Islet of Langerhans (tissue), 1 donor: ENCODE results near the gene LITAFD.
"Not testable (repeated sequence)": the region's sequence is repeated elsewhere in the genome, so short reads cannot be mapped to it uniquely, and the experiment has no call there.

Experiments used
- FAIRE-seq: peaks from one replicate; lab custom pipeline; 2011; peaks lifted over from hg19 to GRCh38; lab: Jason Lieb, UNC

The LITAFD gene

GRCh38 chr16:8882041-8882617 is at the start of gene LITAFD:
TSS of gene LITAFD (plus strand) at chr16:8882351. CDS start at chr16:8884356, 2,005 bp downstream.
- FAIRE-seq, result no peak

GRCh38 chr16:8832717-8833105 is 49.4 kb upstream of the LITAFD start:
- FAIRE-seq, result no peak

GRCh38 chr16:8836797-8837196 is 45.4 kb upstream of the LITAFD start:
- not testable (repeated sequence) for FAIRE-seq

GRCh38 chr16:8837594-8837993 is 44.6 kb upstream of the LITAFD start:
- FAIRE-seq, result not testable (repeated sequence)

GRCh38 chr16:8842016-8842415 is 40.1 kb upstream of the LITAFD start:
- not testable (repeated sequence) for FAIRE-seq

- FAIRE-seq, result not testable (repeated sequence)
Observed at GRCh38 chr16:8843296-8843695, 38.9 kb upstream of the LITAFD start.

- FAIRE-seq, result no peak
Observed at GRCh38 chr16:8845699-8846298, 36.4 kb upstream of the LITAFD start.

GRCh38 chr16:8846401-8846932 is 35.7 kb upstream of the LITAFD start:
- no peak for FAIRE-seq

- no peak for FAIRE-seq
Observed at GRCh38 chr16:8847145-8847544, 35.0 kb upstream of the LITAFD start.

- FAIRE-seq, result no peak
Observed at GRCh38 chr16:8847623-8848022, 34.5 kb upstream of the LITAFD start.

- no peak for FAIRE-seq
Observed at GRCh38 chr16:8848231-8848938, 33.8 kb upstream of the LITAFD start.

- FAIRE-seq, result no peak
Observed at GRCh38 chr16:8848939-8849391, 33.2 kb upstream of the LITAFD start.

- no peak for FAIRE-seq
Observed at GRCh38 chr16:8849411-8850011, 32.6 kb upstream of the LITAFD start.

GRCh38 chr16:8850279-8850885 is 31.8 kb upstream of the LITAFD start:
- FAIRE-seq, result no peak

- no peak for FAIRE-seq
Observed at GRCh38 chr16:8851761-8852403, 30.3 kb upstream of the LITAFD start.

- no peak for FAIRE-seq
Observed at GRCh38 chr16:8852534-8852933, 29.6 kb upstream of the LITAFD start.

- no peak for FAIRE-seq
Observed at GRCh38 chr16:8853150-8853549, 29.0 kb upstream of the LITAFD start.

- no peak for FAIRE-seq
Observed at GRCh38 chr16:8853611-8854010, 28.5 kb upstream of the LITAFD start.

GRCh38 chr16:8854298-8854948 is 27.7 kb upstream of the LITAFD start:
- no peak for FAIRE-seq

GRCh38 chr16:8855051-8855786 is 26.9 kb upstream of the LITAFD start:
- FAIRE-seq, result no peak

GRCh38 chr16:8855972-8856371 is 26.2 kb upstream of the LITAFD start:
- no peak for FAIRE-seq
